Sigmoid colon (tissue), 7 donors: ENCODE results near the gene DMRTA2. TPM values are rescaled to one million over a fixed set of nuclear protein-coding genes. Genes with fewer than 3 reads are reported as not detected.
A peak's percentile ranks its signal among the peaks of the same experiment; 100 is the strongest.

Experiments used
- DNase-seq: peaks from one replicate; pipeline ENCODE4 v3.0.0-alpha.2; 2019
- H3K27ac ChIP-seq, 4 donors: fragments of 200-600 bp; sonication (generic); one replicate each; pipeline ENCODE4 v1.5.1; 2016 to 2019; ENCODE audit warnings: mild to moderate bottlenecking in 1 of 4
- H3K27me3 ChIP-seq, 3 donors: fragments of 200-600 bp; sonication (generic); one replicate each; pipeline ENCODE4 v1.5.1; 2019; ENCODE audit warnings: mild to moderate bottlenecking in 1 of 3
- H3K36me3 ChIP-seq, 4 donors: fragments of 200-600 bp; sonication (generic); one replicate each; pipeline ENCODE4 v1.5.1; 2016 to 2019
- H3K4me1 ChIP-seq, 4 donors: fragments of 200-600 bp; sonication (generic); one replicate each; pipeline ENCODE4 v1.5.1; 2017 to 2019
- H3K4me3 ChIP-seq, 4 donors: fragments of 200-600 bp; sonication (generic); one replicate each; pipeline ENCODE4 v1.5.1; 2017 to 2019; ENCODE audit warnings: mild to moderate bottlenecking in 2 of 4, moderate library complexity in 1 of 4
- H3K9me3 ChIP-seq, 4 donors: fragments of 200-600 bp in 3 of 4; sonication (generic) in 3 of 4; one replicate each; pipeline versions ENCODE4 v1.5.1 to v1.6.1; 2013 to 2019
- CTCF ChIP-seq, 4 experiments: fragments of 450-650 bp in 3 of 4; fragments of 200-600 bp in 1 of 4; IDR thresholded peaks; one replicate each; pipeline ENCODE4 v1.5.1; 2016 to 2019; ENCODE audit warnings: antibody characterized with exemption in 4 of 4, mild to moderate bottlenecking in 3 of 4, moderate library complexity in 2 of 4
- EP300 ChIP-seq, 4 donors: sonication (generic); formaldehyde crosslinking; IDR thresholded peaks; one replicate each; pipeline ENCODE4 v1.6.1; 2017; ENCODE audit warnings: antibody characterized with exemption in 4 of 4
- POLR2A ChIP-seq, 2 donors: fragments of 450-650 bp; IDR thresholded peaks; one replicate each; pipeline ENCODE4 v1.6.1; 2016; ENCODE audit warnings: antibody characterized with exemption in 2 of 2, mild to moderate bottlenecking in 2 of 2, moderate library complexity in 2 of 2
- POLR2AphosphoS5 ChIP-seq, 4 donors: sonication (generic); formaldehyde crosslinking; IDR thresholded peaks; one replicate each; pipeline ENCODE4 v1.6.1; 2017; ENCODE audit warnings: antibody characterized with exemption in 4 of 4
- WGBS, 2 donors: extraction: QIAGEN DNeasy Blood & Tissue Kit; methylation state at CpG; one replicate each; pipeline ENCODE4 v1.1.7; 2013; 5-methylcytosine and 5-hydroxymethylcytosine counted together
- intact Hi-C: fragments of 100-400 bp; cut with DNase I; formaldehyde crosslinking; loops from one replicate; pipeline ENCODE4 v1.15.1; 2023
- polyA plus RNA-seq, 3 donors: library from polyadenylated mRNA; stranded (reverse); fragments of 200-250 nt; gene quantifications; one replicate each; pipeline ENCODE4 v1.2.3, GENCODE V29; 2013
- total RNA-seq, 4 donors: library from RNA; depleted of rRNA; stranded (reverse); fragments of >200 nt; gene quantifications; one replicate each; pipeline ENCODE4 v1.1.0, GENCODE V29; 2016
- donor health status: healthy with polysubstance abuse.
- donor health status: Bipolar disorder and iron deficiency.
- donor health status: healthy.

Gene DMRTA2
- total and polyA plus RNA-seq, 7 donors = 0.04 to 0.55 (median 0.27) TPM; not detected in 4

- WGBS, 2 donors = 3 to 5% methylated on average over 60 of the region's 60 CpGs
- H3K4me3 ChIP-seq = peak overlapping the region in 3 of 4 donors; percentile 26 to 44 (median 38)
- no peak for DNase-seq
- peaks cover 0 to 79% (median 67%) of the 10 kb centered on the region in 4 donors for H3K4me1 ChIP-seq
- no peaks in the 10 kb centered on the region for H3K36me3 ChIP-seq
- no peak for TF ChIP-seq EP300 (IDR thresholded peaks at IDR 0.05)
- no peak for TF ChIP-seq CTCF (IDR thresholded peaks at IDR 0.05)
- TF ChIP-seq POLR2A (IDR thresholded peaks at IDR 0.05) = no peak
- TF ChIP-seq POLR2AphosphoS5 (IDR thresholded peaks at IDR 0.05) = no peak
- H3K27me3 ChIP-seq = peaks cover 86 to 100% (median 99%) of the 10 kb centered on the region in 3 donors
- H3K27ac ChIP-seq = no peak overlapping the region
- intact Hi-C loops = no loop called here
- no peaks in the 10 kb centered on the region for H3K9me3 ChIP-seq
These were observed 3.9 kb downstream of the DMRTA2 start for GRCh38 chr1:50419192-50419906.

GRCh38 chr1:50418600-50419109 is 4.6 kb downstream of the DMRTA2 start:
- 1 to 2% methylated on average over 64 of the region's 64 CpGs for WGBS, 2 donors
- peaks cover 79 to 100% (median 92%) of the 10 kb centered on the region in 3 donors for H3K27me3 ChIP-seq

GRCh38 chr1:50417946-50418599 is 5.2 kb downstream of the DMRTA2 start:
- H3K36me3 ChIP-seq = no peaks in the 10 kb centered on the region
- no peak overlapping the region for H3K27ac ChIP-seq
- H3K27me3 ChIP-seq = peaks cover 73 to 100% (median 86%) of the 10 kb centered on the region in 3 donors
- H3K9me3 ChIP-seq = no peaks in the 10 kb centered on the region
- intact Hi-C loops = no loop called here
- peaks cover 0 to 66% (median 54%) of the 10 kb centered on the region in 4 donors for H3K4me1 ChIP-seq
- DNase-seq = no peak
- peak overlapping the region in 2 of 4 donors; percentile 38 to 44 for H3K4me3 ChIP-seq
- TF ChIP-seq POLR2AphosphoS5 (IDR thresholded peaks at IDR 0.05) (no peak), CTCF (IDR thresholded peaks at IDR 0.05) (no peak), EP300 (IDR thresholded peaks at IDR 0.05) (no peak), POLR2A (IDR thresholded peaks at IDR 0.05) (no peak)
- 10 to 14% methylated on average over 20 of the region's 20 CpGs for WGBS, 2 donors

More at GRCh38 chr1:50418600-50419109, 4.6 kb downstream of the DMRTA2 start:
- Histone ChIP-seq H3K9me3 (no peaks in the 10 kb centered on the region), H3K27ac (no peak overlapping the region), H3K36me3 (no peaks in the 10 kb centered on the region), H3K4me3 (peak overlapping the region in 3 of 4 donors; percentile 26 to 44 (median 38)), H3K4me1 (peaks cover 0 to 72% (median 60%) of the 10 kb centered on the region in 4 donors)
- TF ChIP-seq POLR2A (IDR thresholded peaks at IDR 0.05) (no peak), POLR2AphosphoS5 (IDR thresholded peaks at IDR 0.05) (no peak), EP300 (IDR thresholded peaks at IDR 0.05) (no peak), CTCF (IDR thresholded peaks at IDR 0.05) (no peak)
- intact Hi-C loops = no loop called here
- DNase-seq = no peak

GRCh38 chr1:50417507-50417906 is 5.7 kb downstream of the DMRTA2 start:
- peaks cover 0 to 60% (median 49%) of the 10 kb centered on the region in 4 donors for H3K4me1 ChIP-seq
- H3K27me3 ChIP-seq = peaks cover 68 to 97% (median 81%) of the 10 kb centered on the region in 3 donors
- WGBS, 2 donors = 8 to 9% methylated on average over 23 of the region's 23 CpGs

More at GRCh38 chr1:50417507-50417906, 5.7 kb downstream of the DMRTA2 start:
- Histone ChIP-seq H3K36me3 (no peaks in the 10 kb centered on the region), H3K9me3 (peaks cover 0 to 3% (median under 1%) of the 10 kb centered on the region in 4 donors), H3K27ac (no peak overlapping the region), H3K4me3 (no peak overlapping the region)
- TF ChIP-seq POLR2AphosphoS5 (IDR thresholded peaks at IDR 0.05) (no peak), POLR2A (IDR thresholded peaks at IDR 0.05) (no peak), CTCF (IDR thresholded peaks at IDR 0.05) (no peak), EP300 (IDR thresholded peaks at IDR 0.05) (no peak)
- DNase-seq = no peak
- intact Hi-C loops = no loop called here
